Measurements from ENCODE around the gene DPYSL3.
A peak's percentile ranks its signal among the peaks of the same experiment; 100 is the strongest.

The DPYSL3 gene

DNA sequence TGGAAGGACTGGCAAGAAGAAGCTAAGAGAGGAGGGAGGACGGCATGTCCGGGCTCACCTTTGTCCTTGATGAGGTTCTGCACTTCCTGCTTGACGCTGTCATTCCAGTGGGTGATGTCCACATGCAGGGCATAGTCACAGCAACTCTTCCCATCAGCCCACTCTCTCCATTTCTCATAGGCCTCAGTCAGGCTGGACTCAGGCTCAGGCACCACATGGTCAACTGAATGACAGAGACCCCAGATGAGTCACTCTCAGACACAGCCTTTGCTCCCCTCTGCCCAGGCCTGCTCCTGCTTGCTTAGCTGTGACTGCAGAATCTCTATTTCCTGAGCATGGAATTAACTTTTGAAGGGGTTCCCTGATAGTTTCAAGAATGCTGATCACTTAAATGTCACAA lies 94.2 kb downstream of the DPYSL3 start:
- H3K36me3 ChIP-seq (ENCODE audit: control insufficient read depth, insufficient read depth, low read length): peaks cover 100% of the 10 kb centered on the region
- H3K9me3 ChIP-seq (ENCODE audit: control insufficient read depth, insufficient read depth, low read length): no peaks in the 10 kb centered on the region
- no peak overlapping the region for H3K27ac ChIP-seq (ENCODE audit: low read depth, low read length)
- no peaks in the 10 kb centered on the region for H3K4me1 ChIP-seq (ENCODE audit: control insufficient read depth, insufficient read depth, low read length)
- no peak overlapping the region for H3K9ac ChIP-seq (ENCODE audit: low read depth, low read length)
- H3K27me3 ChIP-seq (ENCODE audit: control insufficient read depth, insufficient read depth, low read length): no peaks in the 10 kb centered on the region
- no peak overlapping the region for H3K4me3 ChIP-seq (ENCODE audit: low read depth, low read length)

DNA sequence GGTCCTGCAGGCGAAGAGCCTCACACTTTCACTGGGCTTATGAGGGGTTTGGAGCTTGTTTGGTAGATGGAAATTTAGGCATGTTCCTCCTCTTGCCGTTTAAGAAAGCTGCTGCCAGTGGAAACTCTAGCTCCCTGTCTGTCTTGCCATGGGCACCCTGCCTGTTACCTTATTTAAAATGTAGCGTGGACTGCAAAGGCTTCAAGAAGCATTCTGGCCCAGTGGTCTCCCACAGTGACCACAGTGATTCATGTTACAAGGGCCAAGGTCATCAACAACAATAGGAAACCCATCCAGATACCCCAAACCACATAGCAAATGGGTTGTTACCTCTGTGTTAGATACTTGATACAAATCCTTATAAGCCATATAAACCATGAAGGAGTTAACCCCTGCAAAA lies 96.6 kb downstream of the DPYSL3 start:
- H3K4me1 ChIP-seq (ENCODE audit: control insufficient read depth, insufficient read depth, low read length): no peaks in the 10 kb centered on the region
- no peaks in the 10 kb centered on the region for H3K9me3 ChIP-seq (ENCODE audit: control insufficient read depth, insufficient read depth, low read length)
- no peak overlapping the region for H3K4me3 ChIP-seq (ENCODE audit: low read depth, low read length)
- no peak overlapping the region for H3K9ac ChIP-seq (ENCODE audit: low read depth, low read length)
- H3K27ac ChIP-seq (ENCODE audit: low read depth, low read length): no peak overlapping the region
- H3K27me3 ChIP-seq (ENCODE audit: control insufficient read depth, insufficient read depth, low read length): no peaks in the 10 kb centered on the region
- peaks cover 100% of the 10 kb centered on the region for H3K36me3 ChIP-seq (ENCODE audit: control insufficient read depth, insufficient read depth, low read length)

DNA sequence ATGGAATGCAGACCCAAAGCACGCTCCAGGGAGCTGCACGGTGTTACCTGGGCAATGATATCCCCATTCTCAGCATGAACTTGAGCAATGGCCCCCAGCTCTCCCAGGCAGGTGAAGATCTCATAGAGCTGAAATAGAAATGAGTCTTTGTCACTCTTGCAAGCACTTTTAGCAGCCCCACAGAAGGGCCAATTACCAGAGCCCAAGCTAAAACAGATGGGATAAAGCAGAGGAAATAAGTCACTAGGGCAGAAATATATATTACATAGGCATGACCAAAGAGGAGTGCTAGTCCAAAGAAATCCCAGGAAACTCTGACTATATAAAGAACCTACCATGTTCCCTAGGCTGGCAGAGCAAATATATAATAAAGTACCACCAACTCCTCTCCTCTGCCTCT lies 97.3 kb downstream of the DPYSL3 start:
- Histone ChIP-seq H3K27me3 (ENCODE audit: control insufficient read depth, insufficient read depth, low read length) (no peaks in the 10 kb centered on the region), H3K36me3 (ENCODE audit: control insufficient read depth, insufficient read depth, low read length) (peaks cover 100% of the 10 kb centered on the region), H3K4me1 (ENCODE audit: control insufficient read depth, insufficient read depth, low read length) (no peaks in the 10 kb centered on the region), H3K9ac (ENCODE audit: low read depth, low read length) (no peak overlapping the region), H3K9me3 (ENCODE audit: control insufficient read depth, insufficient read depth, low read length) (no peaks in the 10 kb centered on the region), H3K27ac (ENCODE audit: low read depth, low read length) (no peak overlapping the region), H3K4me3 (ENCODE audit: low read depth, low read length) (no peak overlapping the region)

DNA sequence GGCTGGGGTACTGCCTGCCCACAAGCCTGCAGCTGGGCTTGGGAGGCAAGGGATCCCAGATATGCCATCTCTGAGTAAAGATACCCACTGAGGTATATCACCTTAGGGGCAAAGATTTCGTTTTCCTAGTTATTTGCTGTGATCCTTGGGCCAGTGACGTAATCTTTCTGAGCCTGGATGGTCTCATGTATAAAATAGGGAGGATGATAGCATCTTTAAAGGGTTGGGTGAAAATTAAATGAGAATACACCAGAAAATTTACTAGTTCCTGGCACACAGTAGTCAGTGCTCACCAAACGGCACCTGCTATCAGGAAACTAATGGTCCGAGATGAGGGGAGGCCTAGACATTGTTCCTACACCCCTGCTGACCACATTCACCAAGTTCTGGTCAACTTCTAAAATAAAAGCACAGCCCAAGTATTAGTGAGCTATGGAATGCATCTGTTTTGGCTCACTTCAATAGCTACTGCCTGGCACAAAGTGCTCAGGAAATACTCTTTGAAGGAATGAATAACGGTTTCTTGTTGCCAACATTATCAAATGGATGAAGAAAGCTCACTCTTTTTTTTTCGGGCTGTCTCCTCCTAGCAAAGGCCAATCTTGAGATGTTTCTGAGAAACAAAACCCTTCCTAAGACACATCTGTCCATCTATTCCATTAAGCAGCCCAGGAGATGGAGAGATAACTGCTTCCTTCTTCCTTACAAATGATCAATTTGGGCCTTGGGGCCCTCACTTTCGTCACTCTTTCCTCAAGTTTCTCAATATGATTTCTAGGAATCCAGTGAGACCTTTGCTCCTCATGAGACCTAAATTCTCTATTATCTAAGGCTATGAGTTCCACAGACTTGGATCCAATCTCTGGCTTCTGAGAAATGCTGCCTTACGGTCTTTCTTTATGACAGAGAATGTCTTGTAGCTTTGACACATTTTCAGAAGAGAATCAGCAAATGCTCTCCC lies 98.2 kb downstream of the DPYSL3 start:
- Histone ChIP-seq H3K9ac (ENCODE audit: low read depth, low read length) (no peak overlapping the region), H3K4me3 (ENCODE audit: low read depth, low read length) (no peak overlapping the region), H3K4me1 (ENCODE audit: control insufficient read depth, insufficient read depth, low read length) (no peaks in the 10 kb centered on the region), H3K27me3 (ENCODE audit: control insufficient read depth, insufficient read depth, low read length) (no peaks in the 10 kb centered on the region), H3K36me3 (ENCODE audit: control insufficient read depth, insufficient read depth, low read length) (peaks cover 100% of the 10 kb centered on the region), H3K27ac (ENCODE audit: low read depth, low read length) (no peak overlapping the region), H3K9me3 (ENCODE audit: control insufficient read depth, insufficient read depth, low read length) (no peaks in the 10 kb centered on the region)

DNA sequence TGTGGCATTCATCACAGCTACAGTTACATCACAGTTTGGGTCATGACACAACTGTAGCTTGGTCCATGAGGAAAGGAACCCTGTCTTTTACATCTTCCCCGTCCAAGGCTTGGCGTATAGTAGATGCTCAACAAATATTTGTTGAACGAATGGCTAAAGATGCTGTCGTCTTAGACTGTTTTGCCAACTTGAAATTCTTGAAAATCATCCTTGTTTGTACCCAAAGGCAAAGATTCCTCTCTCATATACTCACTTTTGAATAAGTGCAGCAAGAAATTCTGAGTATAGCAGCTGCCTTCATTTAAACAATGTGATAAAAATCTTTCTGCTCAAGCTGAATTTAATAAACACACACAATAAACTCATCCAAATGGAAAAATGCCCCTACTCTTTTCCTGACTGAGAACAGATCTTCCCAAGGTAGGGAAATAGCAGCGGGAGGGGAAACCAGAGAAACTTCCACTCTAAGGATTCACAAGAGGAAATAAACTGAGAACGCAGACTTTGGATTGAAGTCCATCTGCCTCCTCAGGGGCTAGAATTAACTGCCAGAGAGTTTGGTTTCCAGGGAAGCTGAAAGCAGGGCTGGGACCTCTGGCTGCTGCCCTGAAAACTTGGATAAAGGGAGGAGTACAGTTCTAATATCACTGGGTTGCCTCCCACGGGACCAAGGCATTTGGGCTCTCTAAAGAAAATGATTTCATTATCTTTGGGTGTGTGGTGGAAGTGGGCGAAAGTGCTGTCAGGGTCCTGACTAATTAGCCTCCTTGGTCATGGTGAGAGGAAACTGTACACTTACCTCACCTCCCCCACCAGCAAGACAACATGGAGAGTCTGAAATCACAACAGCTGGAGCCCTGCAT lies 99.1 kb downstream of the DPYSL3 start:
- Histone ChIP-seq H3K4me3 (ENCODE audit: low read depth, low read length) (no peak overlapping the region), H3K9ac (ENCODE audit: low read depth, low read length) (no peak overlapping the region), H3K27me3 (ENCODE audit: control insufficient read depth, insufficient read depth, low read length) (no peaks in the 10 kb centered on the region), H3K27ac (ENCODE audit: low read depth, low read length) (no peak overlapping the region), H3K36me3 (ENCODE audit: control insufficient read depth, insufficient read depth, low read length) (peaks cover 100% of the 10 kb centered on the region), H3K9me3 (ENCODE audit: control insufficient read depth, insufficient read depth, low read length) (no peaks in the 10 kb centered on the region), H3K4me1 (ENCODE audit: control insufficient read depth, insufficient read depth, low read length) (no peaks in the 10 kb centered on the region)

DNA sequence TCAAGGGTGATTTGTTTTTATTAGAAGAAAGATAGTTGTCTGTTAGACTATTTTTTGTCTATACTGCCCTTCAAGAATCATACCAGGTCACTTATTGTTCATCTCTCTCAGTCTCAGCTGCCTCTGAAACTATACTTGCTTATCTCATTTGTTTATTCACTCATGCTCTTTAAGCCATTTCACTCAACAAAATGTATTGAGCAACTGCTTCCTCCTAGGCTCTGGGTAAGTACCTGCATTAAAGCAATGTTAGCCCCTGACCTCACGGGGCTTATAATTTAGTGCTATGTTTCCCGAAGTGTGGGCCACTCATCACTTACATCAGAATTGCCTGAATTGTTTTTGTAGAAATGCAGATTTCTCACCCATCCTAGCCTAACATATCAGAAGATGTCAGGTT lies 100.9 kb downstream of the DPYSL3 start:
- peak overlapping the region; percentile 36 for H3K27ac ChIP-seq (ENCODE audit: low read depth, low read length)
- no peaks in the 10 kb centered on the region for H3K9me3 ChIP-seq (ENCODE audit: control insufficient read depth, insufficient read depth, low read length)
- peaks cover 100% of the 10 kb centered on the region for H3K36me3 ChIP-seq (ENCODE audit: control insufficient read depth, insufficient read depth, low read length)
- H3K4me1 ChIP-seq (ENCODE audit: control insufficient read depth, insufficient read depth, low read length): no peaks in the 10 kb centered on the region
- no peak overlapping the region for H3K4me3 ChIP-seq (ENCODE audit: low read depth, low read length)
- no peak overlapping the region for H3K9ac ChIP-seq (ENCODE audit: low read depth, low read length)
- H3K27me3 ChIP-seq (ENCODE audit: control insufficient read depth, insufficient read depth, low read length): no peaks in the 10 kb centered on the region

DNA sequence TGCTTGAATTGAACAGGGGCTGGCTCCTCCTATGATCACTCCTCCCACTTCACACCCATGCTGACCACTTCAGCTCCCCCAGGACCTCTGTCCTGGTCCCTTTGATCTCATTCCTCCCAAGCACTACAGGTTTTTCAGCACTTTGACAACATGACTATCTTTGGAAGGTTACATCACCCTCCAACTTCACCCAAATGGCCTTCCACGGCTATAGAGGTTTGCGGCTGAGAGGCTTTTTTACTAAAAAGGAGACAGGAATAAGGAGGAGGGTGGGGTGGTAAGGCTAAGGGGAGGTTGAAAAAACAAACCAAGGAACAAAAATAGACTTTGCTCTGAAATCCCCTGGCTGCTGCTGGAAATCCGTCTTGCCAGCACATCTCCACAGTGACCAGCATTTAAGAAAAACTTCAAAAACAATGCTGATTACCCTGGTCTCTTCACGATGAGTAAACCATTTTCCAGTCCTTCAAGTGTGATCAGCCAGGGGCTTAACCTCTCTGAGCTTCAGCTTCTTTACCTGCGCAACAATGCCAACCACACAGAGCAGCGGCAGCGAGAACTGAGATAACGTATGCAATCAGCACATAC lies 102.7 kb downstream of the DPYSL3 start:
- no peaks in the 10 kb centered on the region for H3K9me3 ChIP-seq (ENCODE audit: control insufficient read depth, insufficient read depth, low read length)
- H3K27ac ChIP-seq (ENCODE audit: low read depth, low read length): peak overlapping the region; percentile 60
- H3K36me3 ChIP-seq (ENCODE audit: control insufficient read depth, insufficient read depth, low read length): peaks cover 98% of the 10 kb centered on the region
- H3K27me3 ChIP-seq (ENCODE audit: control insufficient read depth, insufficient read depth, low read length): no peaks in the 10 kb centered on the region
- no peak overlapping the region for H3K4me3 ChIP-seq (ENCODE audit: low read depth, low read length)
- no peak overlapping the region for H3K9ac ChIP-seq (ENCODE audit: low read depth, low read length)
- H3K4me1 ChIP-seq (ENCODE audit: control insufficient read depth, insufficient read depth, low read length): no peaks in the 10 kb centered on the region

DNA sequence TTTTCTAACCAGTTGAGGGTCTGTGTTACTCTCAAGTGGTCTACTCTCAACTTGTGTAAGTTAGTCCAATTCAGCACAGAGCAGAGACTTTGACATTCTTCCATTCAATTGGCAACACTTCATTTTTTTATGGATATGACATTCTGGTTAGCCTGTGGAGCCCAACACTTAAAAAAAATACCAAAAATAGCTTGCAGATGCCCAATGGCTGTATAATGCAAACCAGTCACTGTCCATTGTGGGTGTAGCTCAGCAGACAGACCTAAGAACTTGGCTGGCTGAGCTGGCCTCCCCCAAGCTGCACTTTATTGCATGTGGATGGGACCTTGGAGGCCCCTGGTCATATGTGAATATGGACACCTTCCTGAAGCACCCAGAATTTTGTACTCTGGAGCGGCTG lies 103.2 kb downstream of the DPYSL3 start:
- Histone ChIP-seq H3K4me1 (ENCODE audit: control insufficient read depth, insufficient read depth, low read length) (no peaks in the 10 kb centered on the region), H3K27ac (ENCODE audit: low read depth, low read length) (peak overlapping the region; percentile 21), H3K9ac (ENCODE audit: low read depth, low read length) (no peak overlapping the region), H3K27me3 (ENCODE audit: control insufficient read depth, insufficient read depth, low read length) (no peaks in the 10 kb centered on the region), H3K4me3 (ENCODE audit: low read depth, low read length) (no peak overlapping the region), H3K9me3 (ENCODE audit: control insufficient read depth, insufficient read depth, low read length) (no peaks in the 10 kb centered on the region), H3K36me3 (ENCODE audit: control insufficient read depth, insufficient read depth, low read length) (peaks cover 97% of the 10 kb centered on the region)

DNA sequence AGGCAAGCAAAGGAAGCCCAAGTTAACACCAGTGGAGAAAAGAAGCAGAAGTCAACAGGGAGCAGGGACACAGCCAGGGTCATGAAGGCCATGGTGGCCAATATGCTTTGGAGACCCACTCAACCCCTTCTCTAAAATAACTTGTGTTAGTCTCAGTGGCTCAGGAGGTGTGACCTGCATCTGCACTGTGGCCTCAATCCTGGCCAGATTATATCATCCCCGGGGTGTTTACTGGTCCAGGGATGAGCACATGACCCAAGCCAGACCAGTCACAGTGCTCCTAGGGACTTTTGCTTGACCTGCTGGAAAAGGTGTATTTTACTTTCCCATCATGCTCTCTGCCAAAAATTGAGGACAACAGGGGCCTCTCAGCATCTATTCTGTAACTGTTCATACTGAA lies 105.2 kb downstream of the DPYSL3 start:
- peaks cover 97% of the 10 kb centered on the region for H3K36me3 ChIP-seq (ENCODE audit: control insufficient read depth, insufficient read depth, low read length)
- no peak overlapping the region for H3K27ac ChIP-seq (ENCODE audit: low read depth, low read length)
- H3K9ac ChIP-seq (ENCODE audit: low read depth, low read length): no peak overlapping the region

DNA sequence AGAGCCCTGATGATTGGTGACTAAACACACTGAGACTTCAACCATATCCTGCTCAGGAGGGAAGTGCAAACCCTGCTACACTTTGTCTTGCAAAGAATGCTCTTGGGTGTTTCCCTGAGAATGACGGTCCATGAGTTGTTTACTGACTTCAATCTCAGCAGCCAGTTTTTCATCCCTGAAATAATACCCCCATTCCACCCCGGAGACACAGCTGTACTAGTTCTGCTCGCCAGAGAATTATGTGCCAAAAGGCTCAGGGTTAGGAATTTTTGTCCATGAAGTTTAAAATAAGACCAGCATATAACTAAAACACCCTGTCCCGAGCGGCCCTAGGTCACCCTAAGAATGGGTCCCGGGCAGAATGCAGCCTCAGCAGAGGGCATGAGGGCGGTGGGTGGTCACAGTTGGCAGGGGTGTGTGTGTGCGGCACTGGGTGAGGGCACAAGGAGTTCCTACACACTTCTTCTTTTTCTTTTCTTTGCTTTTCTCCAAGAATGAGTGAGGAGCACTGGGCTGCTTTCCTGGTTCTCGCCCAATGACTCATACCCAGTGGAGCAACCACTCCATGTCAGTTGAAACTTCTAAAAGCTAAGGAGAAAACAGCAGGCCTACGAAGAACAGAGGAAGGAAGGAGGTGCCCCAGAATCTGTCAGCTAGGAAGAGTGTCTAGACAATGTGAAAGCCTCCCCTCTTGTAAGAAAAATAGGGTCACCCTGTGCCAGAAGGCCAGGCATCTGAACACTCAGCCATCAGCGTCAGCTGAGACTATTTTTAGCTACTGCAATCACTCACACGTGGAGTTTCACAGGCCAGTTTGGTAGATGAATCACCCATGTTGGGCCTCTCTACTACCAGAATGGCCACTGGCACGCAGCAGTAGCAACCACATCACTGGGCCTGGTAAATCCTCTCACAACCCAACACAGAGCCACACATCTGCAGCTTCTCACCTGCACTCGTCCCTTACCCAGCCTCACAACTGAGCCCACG lies 105.9 kb downstream of the DPYSL3 start:
- H3K27ac ChIP-seq (ENCODE audit: low read depth, low read length): no peak overlapping the region
- no peaks in the 10 kb centered on the region for H3K4me1 ChIP-seq (ENCODE audit: control insufficient read depth, insufficient read depth, low read length)
- no peaks in the 10 kb centered on the region for H3K27me3 ChIP-seq (ENCODE audit: control insufficient read depth, insufficient read depth, low read length)
- H3K9ac ChIP-seq (ENCODE audit: low read depth, low read length): no peak overlapping the region
- H3K9me3 ChIP-seq (ENCODE audit: control insufficient read depth, insufficient read depth, low read length): no peaks in the 10 kb centered on the region
- no peak overlapping the region for H3K4me3 ChIP-seq (ENCODE audit: low read depth, low read length)
- peaks cover 97% of the 10 kb centered on the region for H3K36me3 ChIP-seq (ENCODE audit: control insufficient read depth, insufficient read depth, low read length)

More for the DNA sequence above, 105.2 kb downstream of the DPYSL3 start:
- Histone ChIP-seq H3K4me1 (ENCODE audit: control insufficient read depth, insufficient read depth, low read length) (no peaks in the 10 kb centered on the region), H3K27me3 (ENCODE audit: control insufficient read depth, insufficient read depth, low read length) (no peaks in the 10 kb centered on the region), H3K9me3 (ENCODE audit: control insufficient read depth, insufficient read depth, low read length) (no peaks in the 10 kb centered on the region), H3K4me3 (ENCODE audit: low read depth, low read length) (no peak overlapping the region)

All from HUES48 (cell line).